Activated CD8-positive, alpha-beta memory T cell treated with anti-CD3 and anti-CD28 coated beads for 4 hours (primary cell): ENCODE measurements around the gene ARHGEF6.

Experiments used
- DNase-seq, 2 donors: peaks; one replicate each; pipeline ENCODE4 v3.0.0-alpha.2; 2020; ENCODE audit warnings: low read depth in 2 of 2

The ARHGEF6 gene

GRCh38 chrX:136694431-136695087 is 86.2 kb downstream of the ARHGEF6 start:
- no peak for DNase-seq

DNA sequence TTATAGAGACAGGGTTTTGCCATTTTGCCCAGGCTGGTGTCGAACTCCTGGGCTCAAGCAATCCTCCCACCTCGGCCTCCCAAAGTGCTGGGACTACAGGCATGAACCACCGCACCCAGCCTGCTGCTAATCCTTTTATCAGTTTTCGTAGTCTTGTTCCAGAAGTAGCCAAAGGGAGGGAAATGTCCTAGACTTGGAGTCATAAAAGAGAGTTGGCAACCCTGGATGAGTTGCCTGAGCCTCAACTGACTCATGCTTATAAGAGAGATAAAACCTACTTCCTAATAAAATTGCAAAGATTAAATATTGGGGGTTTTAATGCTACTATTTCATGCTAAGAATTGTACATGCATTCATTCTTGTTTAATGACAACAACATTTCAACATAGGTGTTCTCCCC is 88.5 kb downstream of the ARHGEF6 start:
- no peak for DNase-seq

- no peak for DNase-seq
These were observed 89.5 kb downstream of the ARHGEF6 start for GRCh38 chrX:136691028-136691809.

DNA sequence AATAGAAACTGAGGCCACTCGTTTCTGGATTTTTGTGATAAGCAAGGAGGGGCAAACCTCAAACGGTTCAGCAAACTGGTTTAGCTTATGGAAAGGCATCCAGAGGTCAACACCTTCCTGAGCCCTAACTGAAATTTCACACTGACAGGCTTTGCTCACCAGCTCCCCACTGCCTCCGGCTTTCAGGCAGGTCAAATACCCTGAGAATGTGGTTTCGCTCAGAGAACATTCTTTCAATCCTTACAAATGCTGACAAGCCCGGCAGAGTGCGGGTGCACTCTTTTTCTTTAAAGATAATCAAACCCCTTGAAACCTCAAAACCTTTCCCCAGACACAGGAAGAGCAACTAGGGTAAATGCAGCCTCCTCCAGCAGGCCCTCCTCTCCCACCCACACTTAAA is 91.3 kb downstream of the ARHGEF6 start:
- DNase-seq, result no peak

DNA sequence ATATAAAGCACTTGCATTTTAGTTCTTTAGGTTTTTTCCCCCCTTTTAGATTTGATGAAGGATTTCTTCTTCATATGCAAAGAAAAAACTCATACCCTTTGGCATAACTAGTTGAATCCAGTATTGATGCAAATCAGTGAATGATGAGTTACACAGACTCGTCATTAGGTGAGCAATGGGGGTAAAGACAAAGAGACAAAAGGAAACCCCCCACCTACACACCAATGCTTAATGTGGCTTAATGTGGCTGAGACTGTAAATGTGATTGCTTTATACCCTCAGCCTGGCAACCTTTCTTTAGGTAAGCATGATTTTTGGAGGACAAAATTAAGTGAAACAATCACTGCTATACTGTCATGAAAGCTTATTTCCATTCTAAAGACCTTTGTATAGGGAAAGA is 93.3 kb downstream of the ARHGEF6 start:
- DNase-seq, result no peak

DNA sequence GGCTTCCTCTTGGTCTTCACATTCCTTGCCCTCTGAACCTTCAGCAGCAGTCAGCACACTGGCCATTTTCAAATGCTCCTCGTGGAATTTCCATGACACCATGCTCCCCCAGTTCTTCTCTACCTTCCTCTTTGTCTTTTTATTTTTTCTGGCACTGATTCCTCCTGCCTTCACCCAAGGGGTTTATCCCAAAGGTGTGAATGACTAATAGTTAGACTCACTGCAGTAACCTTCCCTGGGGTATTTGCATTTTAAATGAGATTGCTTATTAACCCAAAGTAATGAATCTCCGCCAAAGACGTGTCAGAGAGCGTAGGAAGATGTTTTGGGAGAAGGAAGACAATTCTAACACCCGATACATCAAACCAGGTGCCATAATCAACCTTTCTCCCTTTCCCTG is 96.6 kb downstream of the ARHGEF6 start:
- DNase-seq, result no peak

- no peak for DNase-seq
These were observed 101.2 kb downstream of the ARHGEF6 start for GRCh38 chrX:136679531-136679930.

DNA sequence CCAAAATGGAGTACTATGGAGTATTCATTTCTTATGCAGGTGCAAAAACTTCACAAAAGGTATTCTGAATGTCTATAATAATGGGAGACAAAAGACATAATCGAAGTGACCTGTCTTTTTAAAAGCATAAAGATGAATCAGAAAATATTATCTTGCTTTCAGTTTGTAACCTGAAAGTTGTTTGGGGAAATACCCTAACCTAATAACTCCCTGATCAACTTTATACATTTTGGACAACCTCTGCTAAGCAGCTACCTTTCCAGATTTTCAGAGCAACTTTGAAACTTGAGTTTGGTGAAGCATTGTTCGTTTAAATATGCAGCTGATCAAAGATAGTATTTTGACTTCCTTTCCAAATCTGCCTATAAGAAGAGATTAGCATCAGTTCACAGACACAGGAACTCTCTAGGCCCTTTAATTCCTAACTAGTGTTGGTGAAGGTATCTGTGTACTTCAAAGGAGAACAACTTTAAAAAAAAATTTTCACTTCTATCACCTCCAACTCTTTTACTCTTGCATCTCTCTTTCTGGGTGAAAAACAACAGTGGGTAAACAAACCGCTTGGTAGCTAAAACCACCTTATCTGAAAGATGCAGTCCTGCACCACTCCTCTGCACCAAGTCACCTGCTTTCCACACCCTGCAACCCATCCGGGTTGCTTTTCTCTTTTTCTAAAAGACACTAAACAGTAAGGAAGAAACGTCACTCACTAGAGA is 106.3 kb downstream of the ARHGEF6 start:
- no peak for DNase-seq

- DNase-seq, result no peak
These were observed 109.6 kb downstream of the ARHGEF6 start for GRCh38 chrX:136671006-136671610.

DNA sequence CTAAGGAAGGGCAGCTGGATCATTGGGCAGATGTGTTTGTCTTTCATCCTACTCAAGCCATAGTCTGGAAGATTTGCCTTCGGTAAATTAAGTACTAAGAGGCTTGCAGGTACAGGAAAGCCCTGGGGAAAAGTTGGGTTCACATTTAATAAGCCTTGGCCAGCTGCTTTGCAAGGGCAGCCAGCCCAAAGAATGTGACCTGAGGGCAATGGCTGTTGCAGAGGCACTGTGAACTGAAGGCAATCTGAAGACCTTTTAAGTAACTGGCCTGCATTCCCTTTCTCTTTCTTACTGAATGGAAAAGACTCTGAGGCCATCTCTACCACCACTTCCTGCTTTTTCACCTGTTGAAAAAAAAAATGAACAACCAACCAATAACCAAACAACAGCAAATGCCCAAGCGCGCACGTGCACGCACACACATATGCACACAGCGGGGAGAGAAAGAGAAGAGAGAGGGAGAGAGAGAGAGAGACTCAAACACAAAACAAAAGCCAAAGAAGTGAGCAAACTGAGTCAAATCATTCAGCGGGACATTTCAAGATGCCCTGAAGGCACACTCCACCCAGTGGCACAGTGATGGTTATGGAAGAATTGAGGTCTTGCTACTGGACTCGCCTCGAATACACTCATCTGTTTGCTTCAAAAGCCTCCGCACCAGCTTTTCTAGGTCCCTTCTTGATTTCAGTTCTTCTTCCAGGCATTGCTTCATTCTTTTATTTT is 113.1 kb downstream of the ARHGEF6 start:
- DNase-seq, result no peak

DNA sequence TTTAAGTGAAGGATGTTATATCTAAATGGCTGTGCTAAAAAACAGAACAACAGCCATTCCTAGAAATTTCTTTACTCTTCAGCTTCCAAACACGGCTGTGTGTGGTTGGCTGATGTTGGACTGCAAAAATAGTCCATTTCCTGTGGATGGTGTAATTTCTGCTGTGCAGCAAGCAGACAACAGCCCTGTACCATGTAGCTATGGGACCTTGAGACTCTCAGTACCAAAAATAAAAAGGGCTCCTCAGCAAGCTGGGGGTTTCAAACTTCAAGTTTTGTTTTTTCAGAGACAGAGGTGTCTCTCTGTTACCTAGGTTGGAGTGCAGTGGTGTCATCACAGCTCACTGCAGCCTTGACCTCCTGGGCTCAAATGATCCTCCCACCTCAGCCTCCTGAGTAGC is 114.6 kb downstream of the ARHGEF6 start:
- DNase-seq, result no peak

DNA sequence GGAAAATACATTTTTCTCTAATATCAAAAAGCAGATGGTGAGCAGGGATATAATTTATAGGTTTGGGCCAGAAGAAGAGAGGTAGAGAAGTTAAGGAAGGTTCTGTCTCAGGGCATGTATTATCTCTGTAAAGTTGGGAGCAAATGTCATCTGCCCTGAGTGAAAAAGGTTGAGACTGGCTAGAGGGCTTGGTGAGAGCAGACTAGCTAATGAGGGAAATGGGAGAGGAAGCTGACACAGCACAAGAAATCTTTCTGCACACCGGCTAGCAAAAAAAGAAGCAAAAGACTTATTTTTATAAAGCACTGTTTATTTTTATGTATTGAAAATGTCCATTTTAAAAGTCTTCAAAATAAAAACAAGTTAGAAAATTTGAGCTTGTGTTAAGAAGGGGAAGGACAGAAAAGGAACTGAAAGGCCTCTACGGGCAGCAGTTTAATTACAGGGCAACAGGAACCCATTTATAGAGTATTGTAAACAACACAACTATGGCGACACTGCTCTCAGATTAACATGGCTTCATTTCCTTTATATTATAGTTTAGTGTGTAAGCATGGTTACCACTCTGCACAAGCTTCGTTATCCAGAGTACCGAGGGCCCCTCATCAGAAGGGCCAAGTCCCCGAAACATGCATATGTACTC is 115.4 kb downstream of the ARHGEF6 start:
- DNase-seq, result no peak

DNA sequence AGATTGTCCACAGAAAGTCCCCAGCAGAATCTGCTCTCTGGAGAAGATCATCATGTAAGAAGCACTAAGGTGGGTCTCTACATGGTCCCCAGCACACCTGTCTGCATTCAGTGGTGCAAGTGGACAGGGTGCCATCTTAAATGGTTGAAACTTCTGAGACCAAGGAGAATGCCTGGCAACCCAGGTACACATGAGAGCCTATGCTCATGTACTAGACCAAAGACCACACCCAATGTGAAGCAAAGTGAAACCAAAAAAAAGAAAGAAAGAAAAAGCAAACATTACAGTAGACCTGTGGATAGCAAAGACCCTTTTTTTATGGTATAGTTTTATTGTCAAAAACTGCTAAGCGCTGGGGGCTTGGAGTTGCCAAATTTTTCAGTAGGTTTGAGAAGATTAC is 117.8 kb downstream of the ARHGEF6 start:
- no peak for DNase-seq

DNA sequence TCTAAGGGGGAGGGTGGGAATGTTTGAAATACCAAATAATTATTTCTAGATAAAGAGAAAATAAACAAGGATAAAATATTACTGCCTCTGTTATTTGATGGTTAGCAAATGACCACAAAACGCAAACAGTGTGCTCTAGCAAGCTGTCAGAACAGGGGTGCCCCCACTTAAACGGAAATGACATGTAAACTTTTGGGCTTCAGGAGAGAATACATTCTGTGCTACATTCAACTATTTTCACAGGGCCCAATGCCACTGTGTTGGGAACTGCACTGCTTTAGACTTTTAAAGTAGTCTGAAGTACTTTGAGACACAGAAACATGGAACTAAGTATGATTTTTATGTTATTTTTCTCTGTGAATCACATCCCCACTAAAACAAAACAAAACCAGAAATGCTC is 118.6 kb downstream of the ARHGEF6 start:
- DNase-seq, result no peak

DNA sequence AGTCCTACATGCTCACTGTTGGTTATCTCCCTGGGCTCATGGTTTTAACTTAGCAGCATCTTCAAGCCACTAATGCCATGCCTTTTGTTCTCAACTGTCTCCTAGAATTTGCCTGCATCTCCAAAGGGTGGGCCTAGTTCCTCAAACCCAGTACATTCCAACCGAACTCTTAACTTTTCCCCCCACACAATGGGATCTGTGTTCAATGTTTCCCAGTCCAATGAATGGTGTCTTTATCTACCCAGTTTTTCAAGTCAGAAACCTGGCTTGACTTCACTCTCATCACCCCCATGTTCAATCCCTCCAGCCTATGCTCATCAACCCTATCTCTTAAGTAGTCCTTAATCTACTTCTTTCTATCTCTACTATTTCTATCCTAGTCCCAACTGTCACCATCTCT is 119.8 kb downstream of the ARHGEF6 start:
- DNase-seq, result no peak

DNA sequence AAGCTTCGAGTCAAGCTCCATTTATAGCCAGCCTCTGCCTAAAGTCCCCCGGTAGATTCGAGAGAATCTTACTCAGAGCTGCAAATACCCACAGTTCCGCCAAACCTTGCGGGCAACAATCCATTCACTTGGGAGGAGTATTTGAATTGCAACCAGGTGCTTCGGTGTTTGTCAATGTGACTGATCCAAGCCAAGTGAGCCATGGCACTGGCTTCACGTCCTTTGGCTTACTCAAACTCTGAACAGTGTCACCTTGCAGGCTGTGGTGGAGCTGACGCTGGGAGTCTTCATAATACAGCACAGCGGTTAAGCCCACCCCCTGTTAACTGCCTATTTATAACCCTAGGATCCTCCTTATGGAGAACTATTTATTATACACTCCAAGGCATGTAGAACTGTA is 121.6 kb downstream of the ARHGEF6 start:
- DNase-seq, result no peak

GRCh38 chrX:136658151-136658550 is 122.6 kb downstream of the ARHGEF6 start:
- DNase-seq, result no peak

GRCh38 chrX:136656361-136656964 is 124.3 kb downstream of the ARHGEF6 start:
- DNase-seq, result no peak

GRCh38 chrX:136652822-136653723 is 127.7 kb downstream of the ARHGEF6 start:
- no peak for DNase-seq

DNA sequence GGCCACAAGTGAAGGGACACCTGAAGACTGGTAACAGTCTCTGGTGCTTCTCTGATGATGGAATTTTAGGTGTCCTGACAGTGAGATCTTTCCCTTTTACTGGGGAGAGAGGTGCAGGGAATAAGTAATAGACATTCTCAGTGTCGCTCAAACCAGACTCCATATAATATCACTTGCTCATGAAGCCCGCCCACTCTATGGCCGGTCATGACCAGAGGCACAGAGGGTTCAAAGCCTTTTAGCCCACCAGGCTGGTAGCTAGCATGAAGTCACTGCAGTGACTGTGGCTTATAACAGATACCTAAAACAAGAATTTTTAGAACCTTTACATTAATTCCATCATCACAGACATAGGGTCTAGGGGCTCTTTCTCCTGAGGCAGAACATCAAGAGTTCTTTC is 129.9 kb downstream of the ARHGEF6 start:
- DNase-seq, result no peak
